ENCODE measurements around the gene IGFBP7.

IGFBP7 gene, protein sequence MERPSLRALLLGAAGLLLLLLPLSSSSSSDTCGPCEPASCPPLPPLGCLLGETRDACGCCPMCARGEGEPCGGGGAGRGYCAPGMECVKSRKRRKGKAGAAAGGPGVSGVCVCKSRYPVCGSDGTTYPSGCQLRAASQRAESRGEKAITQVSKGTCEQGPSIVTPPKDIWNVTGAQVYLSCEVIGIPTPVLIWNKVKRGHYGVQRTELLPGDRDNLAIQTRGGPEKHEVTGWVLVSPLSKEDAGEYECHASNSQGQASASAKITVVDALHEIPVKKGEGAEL

DNA sequence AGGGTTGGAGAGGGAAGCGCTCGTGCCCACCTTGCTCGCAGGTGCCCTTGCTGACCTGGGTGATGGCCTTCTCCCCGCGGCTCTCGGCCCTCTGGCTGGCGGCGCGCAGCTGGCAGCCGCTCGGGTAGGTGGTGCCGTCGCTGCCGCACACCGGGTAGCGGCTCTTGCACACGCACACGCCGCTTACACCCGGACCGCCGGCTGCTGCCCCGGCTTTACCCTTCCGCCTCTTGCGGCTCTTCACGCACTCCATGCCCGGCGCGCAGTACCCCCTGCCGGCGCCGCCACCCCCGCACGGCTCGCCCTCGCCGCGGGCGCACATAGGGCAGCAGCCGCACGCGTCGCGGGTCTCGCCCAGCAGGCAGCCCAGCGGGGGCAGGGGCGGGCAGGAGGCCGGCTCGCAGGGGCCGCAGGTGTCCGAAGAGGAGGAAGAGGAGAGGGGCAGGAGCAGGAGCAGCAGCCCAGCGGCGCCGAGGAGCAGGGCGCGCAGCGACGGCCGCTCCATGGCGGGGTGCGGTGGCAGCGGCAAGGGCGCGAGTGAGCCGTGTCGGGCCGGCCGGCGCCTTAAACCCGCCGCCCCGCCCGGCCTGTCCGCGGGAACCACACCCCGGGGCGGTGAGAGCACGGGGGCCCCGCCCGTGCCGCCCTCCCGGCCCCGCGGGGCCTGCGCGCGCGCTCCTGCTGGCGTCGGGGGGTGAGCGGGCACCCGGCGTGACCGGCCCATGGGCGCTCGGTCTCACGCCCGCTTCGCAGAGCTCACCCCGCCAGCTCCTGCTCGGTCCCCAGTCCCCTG, at the start of gene IGFBP7:
Gene IGFBP7, minus strand, starts transcription at position 539 of the 793 bp plus-strand sequence. Its CDS starts 34 bp downstream, at position 505.
- DNase-seq (ENCODE audit: low read depth), result peak; percentile 57
- peak within 1 kb of the TSS; percentile 51 for H3K4me3 ChIP-seq (ENCODE audit: low read length)
- no peak for TF ChIP-seq CTCF (IDR thresholded peaks at IDR 0.05; ENCODE audit: insufficient read depth, low read depth, low read length, missing control alignments)

DNA sequence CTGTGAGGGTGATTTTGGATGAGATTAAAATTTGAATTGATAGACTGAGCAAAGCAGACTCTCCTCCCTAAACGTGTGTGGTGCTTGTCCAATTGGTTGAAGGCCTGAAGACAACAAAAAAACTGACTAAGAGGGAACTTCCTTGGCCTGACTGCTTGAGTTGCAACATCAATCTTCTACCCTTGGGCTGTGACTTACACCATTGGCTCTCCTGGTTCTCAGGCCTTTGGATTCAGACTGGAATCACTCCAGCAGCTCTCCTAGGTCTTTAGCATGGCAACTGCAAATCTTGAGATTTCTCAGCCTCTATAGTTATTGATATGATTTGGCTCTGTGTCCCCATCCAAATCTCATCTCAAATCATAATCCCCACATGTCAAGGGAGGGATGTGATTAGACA, 49.7 kb upstream of the IGFBP7 start:
- peak; percentile 26 for DNase-seq (ENCODE audit: low read depth)
- no peak for TF ChIP-seq CTCF (IDR thresholded peaks at IDR 0.05; ENCODE audit: insufficient read depth, low read depth, low read length, missing control alignments)
- no peak overlapping the region for H3K4me3 ChIP-seq (ENCODE audit: low read length)

GRCh38 chr4:57158762-57159161, 48.6 kb upstream of the IGFBP7 start:
- TF ChIP-seq CTCF (IDR thresholded peaks at IDR 0.05; ENCODE audit: insufficient read depth, low read depth, low read length, missing control alignments), result no peak
- DNase-seq (ENCODE audit: low read depth), result no peak
- H3K4me3 ChIP-seq (ENCODE audit: low read length), result no peak overlapping the region

GRCh38 chr4:57158221-57158620, 48.0 kb upstream of the IGFBP7 start:
- no peak for DNase-seq (ENCODE audit: low read depth)
- no peak overlapping the region for H3K4me3 ChIP-seq (ENCODE audit: low read length)
- TF ChIP-seq CTCF (IDR thresholded peaks at IDR 0.05; ENCODE audit: insufficient read depth, low read depth, low read length, missing control alignments), result no peak

GRCh38 chr4:57157596-57158137, 47.5 kb upstream of the IGFBP7 start:
- DNase-seq (ENCODE audit: low read depth), result no peak
- TF ChIP-seq CTCF (IDR thresholded peaks at IDR 0.05; ENCODE audit: insufficient read depth, low read depth, low read length, missing control alignments), result no peak
- H3K4me3 ChIP-seq (ENCODE audit: low read length), result no peak overlapping the region

- no peak for TF ChIP-seq CTCF (IDR thresholded peaks at IDR 0.05; ENCODE audit: insufficient read depth, low read depth, low read length, missing control alignments)
- no peak overlapping the region for H3K4me3 ChIP-seq (ENCODE audit: low read length)
- peak; percentile 86 for DNase-seq (ENCODE audit: low read depth)
Measured at GRCh38 chr4:57156242-57156990, 46.2 kb upstream of the IGFBP7 start.
